Rectal smooth muscle tissue (tissue), 1 donor: Measurements from ENCODE around the gene BRD7.

Source experiments
- H3K27ac ChIP-seq: one replicate; pipeline ENCODE4 v1.7.0; 2013; ENCODE audit warnings: low read depth, low read length, inconsistent platforms
- H3K27me3 ChIP-seq: one replicate; pipeline ENCODE4 v1.7.0; 2013; ENCODE audit warnings: low read length; ENCODE audit not compliant: control insufficient read depth, insufficient read depth
- H3K36me3 ChIP-seq: one replicate; pipeline ENCODE4 v1.7.0; 2013; ENCODE audit warnings: low read length; ENCODE audit not compliant: control insufficient read depth, insufficient read depth
- H3K4me1 ChIP-seq: one replicate; pipeline ENCODE4 v1.7.0; 2013; ENCODE audit warnings: low read length; ENCODE audit not compliant: control insufficient read depth, insufficient read depth
- H3K4me3 ChIP-seq: one replicate; pipeline ENCODE4 v1.7.0; 2013; ENCODE audit warnings: low read length
- H3K9ac ChIP-seq: one replicate; pipeline ENCODE4 v1.7.0; 2013; ENCODE audit warnings: low read length

The BRD7 gene

GRCh38 chr16:50301626-50302471, 66.9 kb downstream of the BRD7 start:
- no peak overlapping the region for H3K4me3 ChIP-seq
- peaks cover 4% of the 10 kb centered on the region for H3K36me3 ChIP-seq
- no peak overlapping the region for H3K9ac ChIP-seq
- H3K27me3 ChIP-seq: no peaks in the 10 kb centered on the region
- no peak overlapping the region for H3K27ac ChIP-seq
- no peaks in the 10 kb centered on the region for H3K4me1 ChIP-seq

DNA sequence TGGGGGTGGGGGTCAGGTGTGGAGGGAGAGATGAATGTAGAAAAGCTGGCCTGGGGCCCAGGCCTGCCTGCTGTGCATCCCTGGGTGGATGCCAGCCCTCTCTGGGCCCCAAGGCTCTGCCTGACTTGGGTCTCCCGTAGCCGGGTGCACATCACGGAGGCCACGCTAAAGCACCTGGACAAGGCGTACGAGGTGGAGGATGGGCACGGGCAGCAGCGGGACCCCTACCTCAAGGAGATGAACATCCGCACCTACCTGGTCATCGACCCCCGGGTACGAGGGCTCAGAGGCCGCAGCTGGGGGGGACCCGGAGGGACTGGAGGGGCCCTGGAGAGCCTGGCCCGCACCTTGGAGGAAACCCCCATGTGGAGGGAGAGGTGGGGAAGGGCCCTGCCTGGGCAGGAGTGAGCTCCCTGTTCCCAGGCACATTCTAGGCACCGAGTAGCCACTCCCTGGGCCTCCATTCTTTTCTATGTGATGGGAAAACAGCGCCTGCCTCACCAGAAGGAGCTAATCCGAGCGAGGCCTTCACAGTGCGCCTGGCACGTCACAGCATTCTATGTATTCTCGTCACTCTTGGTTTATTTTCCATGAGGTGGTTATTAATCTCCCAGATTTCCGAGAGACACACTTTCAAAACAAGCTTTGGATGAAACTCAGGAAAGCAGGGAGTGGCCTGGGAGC, 67.7 kb downstream of the BRD7 start:
- H3K27ac ChIP-seq: no peak overlapping the region

GRCh38 chr16:50299508-50300105, 69.2 kb downstream of the BRD7 start:
- Histone ChIP-seq H3K36me3 (peaks cover under 1% of the 10 kb centered on the region), H3K9ac (no peak overlapping the region), H3K27ac (no peak overlapping the region), H3K4me3 (no peak overlapping the region), H3K27me3 (no peaks in the 10 kb centered on the region), H3K4me1 (no peaks in the 10 kb centered on the region)

More for the DNA sequence above, 67.7 kb downstream of the BRD7 start:
- H3K27me3 ChIP-seq: no peaks in the 10 kb centered on the region
- no peak overlapping the region for H3K9ac ChIP-seq
- no peak overlapping the region for H3K4me3 ChIP-seq
- no peaks in the 10 kb centered on the region for H3K4me1 ChIP-seq
- H3K36me3 ChIP-seq: peaks cover 4% of the 10 kb centered on the region

DNA sequence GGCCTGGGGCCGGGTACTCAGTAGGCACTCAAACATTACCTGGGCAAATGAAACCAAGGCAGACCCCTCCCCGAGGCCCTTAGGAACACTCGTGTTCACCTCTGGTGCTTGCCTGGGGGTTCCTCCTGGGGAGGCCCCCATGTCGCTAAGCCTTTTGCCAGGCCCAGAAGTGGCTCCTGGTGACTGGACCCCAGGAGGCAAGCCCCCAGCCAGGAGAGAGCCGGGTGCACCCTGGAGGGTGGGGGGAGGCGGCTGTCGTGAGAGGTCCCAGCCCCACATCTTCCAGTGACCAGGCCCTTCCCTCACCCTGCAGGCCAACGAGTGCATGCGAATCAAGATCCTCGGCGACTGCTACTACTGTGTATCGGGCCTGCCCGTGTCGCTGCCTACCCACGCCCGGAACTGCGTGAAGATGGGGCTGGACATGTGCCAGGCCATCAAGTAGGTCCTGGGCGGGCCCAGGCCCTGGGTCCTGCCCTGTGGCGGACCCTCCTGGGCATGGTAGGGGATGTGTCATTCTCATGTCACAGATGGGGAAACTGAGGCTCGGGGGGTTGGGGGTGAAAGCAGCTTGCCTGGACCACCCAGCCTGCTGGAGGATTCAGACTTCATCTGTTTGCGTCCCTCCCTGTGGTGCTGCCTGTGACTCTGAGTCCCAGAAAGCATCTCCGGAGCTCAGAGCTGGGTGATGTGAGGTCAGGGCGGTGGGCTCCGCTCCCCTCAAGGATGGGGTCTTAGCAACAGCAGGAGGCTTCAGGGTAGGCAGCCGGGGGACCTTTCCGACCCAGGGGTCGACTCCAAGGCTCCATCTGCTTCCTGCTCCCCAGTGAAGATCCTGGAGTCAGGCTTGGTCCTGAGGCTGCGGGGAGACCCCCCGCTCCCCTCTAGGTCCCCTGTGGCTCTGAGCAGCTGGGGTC, 69.9 kb downstream of the BRD7 start:
- no peaks in the 10 kb centered on the region for H3K27me3 ChIP-seq
- no peaks in the 10 kb centered on the region for H3K36me3 ChIP-seq

GRCh38 chr16:50298075-50298460, 70.7 kb downstream of the BRD7 start:
- Histone ChIP-seq H3K4me1 (no peaks in the 10 kb centered on the region), H3K36me3 (no peaks in the 10 kb centered on the region), H3K9ac (no peak overlapping the region), H3K27ac (no peak overlapping the region), H3K4me3 (no peak overlapping the region), H3K27me3 (no peaks in the 10 kb centered on the region)

More for the DNA sequence above, 69.9 kb downstream of the BRD7 start:
- Histone ChIP-seq H3K4me1 (no peaks in the 10 kb centered on the region), H3K9ac (no peak overlapping the region), H3K4me3 (no peak overlapping the region), H3K27ac (no peak overlapping the region)

- H3K4me3 ChIP-seq: no peak overlapping the region
- no peak overlapping the region for H3K9ac ChIP-seq
- no peaks in the 10 kb centered on the region for H3K36me3 ChIP-seq
- no peaks in the 10 kb centered on the region for H3K4me1 ChIP-seq
- no peaks in the 10 kb centered on the region for H3K27me3 ChIP-seq
- no peak overlapping the region for H3K27ac ChIP-seq
Measured at GRCh38 chr16:50297301-50298074, 71.3 kb downstream of the BRD7 start.

DNA sequence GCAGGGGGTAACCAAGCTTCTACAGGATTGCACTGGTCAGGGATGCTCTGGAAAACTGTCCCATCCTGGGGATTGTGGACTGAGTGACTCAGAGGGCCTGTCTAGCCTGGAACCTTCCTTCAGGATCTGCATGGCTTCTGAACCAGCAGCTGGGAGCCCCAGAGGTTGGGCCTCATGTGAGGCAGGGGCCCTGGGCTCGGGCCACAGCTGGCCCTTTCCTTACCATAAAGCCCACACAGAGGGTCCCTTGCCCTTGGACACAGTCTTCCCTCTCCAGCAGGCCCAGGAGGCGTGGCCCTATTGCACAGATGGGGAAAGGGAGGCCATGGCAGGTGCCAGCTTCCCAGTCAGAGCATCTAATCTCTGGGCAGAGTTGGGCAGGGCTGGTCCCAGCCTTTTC, 72.0 kb downstream of the BRD7 start:
- H3K27ac ChIP-seq: no peak overlapping the region
- H3K27me3 ChIP-seq: no peaks in the 10 kb centered on the region
- H3K4me3 ChIP-seq: no peak overlapping the region
- no peak overlapping the region for H3K9ac ChIP-seq
- no peaks in the 10 kb centered on the region for H3K4me1 ChIP-seq
- no peaks in the 10 kb centered on the region for H3K36me3 ChIP-seq

DNA sequence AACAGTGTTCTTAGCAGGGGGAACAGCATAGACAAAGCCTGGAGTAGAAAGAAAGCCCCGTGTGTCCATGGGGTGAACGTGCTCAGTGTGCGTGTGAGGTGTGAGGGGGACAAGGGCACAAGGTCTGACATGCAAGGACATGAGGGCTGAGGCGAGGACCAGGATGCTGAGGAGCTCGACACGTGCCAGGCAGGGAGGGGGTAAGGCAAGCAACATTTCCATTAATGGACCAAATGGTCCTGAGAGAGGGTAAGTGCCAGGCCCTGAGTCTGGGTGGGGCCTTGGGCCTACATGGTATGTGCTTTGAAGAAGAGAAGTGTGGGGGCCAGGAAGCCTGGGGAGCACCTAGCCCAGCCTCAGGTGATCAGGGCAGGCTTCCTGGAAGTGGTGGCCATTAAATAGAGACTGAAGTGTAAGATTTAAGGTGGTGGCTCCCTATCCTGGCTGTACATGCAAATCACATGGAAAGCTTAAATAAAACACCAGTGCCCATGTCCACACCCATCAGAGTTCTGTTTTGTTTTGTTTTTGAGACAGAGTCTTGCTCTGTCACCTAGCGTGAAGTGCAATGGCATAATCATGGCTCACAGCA, 73.2 kb downstream of the BRD7 start:
- no peak overlapping the region for H3K4me3 ChIP-seq
- H3K27ac ChIP-seq: no peak overlapping the region
- no peak overlapping the region for H3K9ac ChIP-seq
- H3K27me3 ChIP-seq: no peaks in the 10 kb centered on the region
- H3K4me1 ChIP-seq: no peaks in the 10 kb centered on the region
- no peaks in the 10 kb centered on the region for H3K36me3 ChIP-seq

DNA sequence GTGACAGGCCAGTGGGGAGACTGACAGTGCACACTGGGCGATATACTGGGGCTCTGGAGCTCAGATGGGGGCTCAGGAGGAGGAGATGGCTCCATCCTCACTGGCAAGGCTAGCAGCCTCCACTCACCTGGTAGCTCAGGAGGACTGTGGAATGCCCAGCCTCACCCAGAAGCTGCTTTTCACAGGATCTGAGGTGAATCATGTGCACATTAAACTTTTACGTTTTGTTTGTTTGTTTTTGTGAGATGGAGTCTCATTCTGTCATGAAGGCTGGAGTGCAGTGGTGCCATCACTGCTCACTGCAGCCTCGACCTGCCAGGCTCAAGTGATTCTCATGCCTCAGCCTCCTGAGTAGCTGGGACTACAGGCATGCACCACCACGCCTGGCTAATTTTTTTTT, 73.8 kb downstream of the BRD7 start:
- Histone ChIP-seq H3K4me1 (no peaks in the 10 kb centered on the region), H3K9ac (no peak overlapping the region), H3K27me3 (no peaks in the 10 kb centered on the region), H3K36me3 (no peaks in the 10 kb centered on the region), H3K4me3 (no peak overlapping the region), H3K27ac (no peak overlapping the region)

DNA sequence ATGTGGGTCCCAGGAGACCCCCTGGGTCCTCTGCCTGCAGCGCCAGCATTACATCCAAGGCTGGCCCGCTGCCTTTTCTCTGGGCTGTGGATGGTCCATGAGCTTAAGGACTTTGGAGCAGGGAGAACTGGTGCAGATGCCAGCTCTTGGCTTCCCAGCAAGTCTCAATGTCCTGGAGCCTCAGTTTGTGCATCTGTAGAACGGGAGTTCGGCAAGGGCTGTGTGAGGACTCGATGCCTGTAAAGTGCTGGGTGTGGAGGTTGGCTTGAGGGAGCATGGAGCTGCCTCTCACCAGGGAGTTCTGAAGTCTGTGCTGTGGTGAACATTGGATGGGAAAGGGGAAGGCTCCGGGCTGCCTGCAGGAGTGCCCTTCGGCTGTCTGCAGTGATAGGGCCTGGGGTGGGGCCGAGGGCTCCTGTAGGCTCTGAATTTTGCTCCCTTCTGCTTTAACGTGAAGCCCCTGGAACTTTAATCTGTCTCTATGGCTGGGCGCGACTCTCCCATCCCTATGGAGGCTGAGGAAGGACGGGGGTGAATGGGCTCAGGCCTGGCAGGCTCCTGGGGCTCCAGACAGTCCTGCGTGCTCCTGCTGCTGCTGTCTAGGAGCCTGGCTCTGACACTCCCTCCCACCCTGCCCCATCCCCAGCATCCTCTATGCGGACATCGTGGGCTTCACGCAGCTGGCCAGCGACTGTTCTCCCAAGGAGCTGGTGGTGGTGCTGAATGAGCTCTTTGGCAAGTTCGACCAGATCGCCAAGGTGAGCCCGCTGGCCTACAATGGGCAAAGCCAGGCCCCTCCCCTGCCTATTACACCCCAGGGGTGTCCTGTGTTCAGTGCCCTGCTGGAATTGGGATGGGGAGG, 74.6 kb downstream of the BRD7 start:
- Histone ChIP-seq H3K36me3 (no peaks in the 10 kb centered on the region), H3K9ac (no peak overlapping the region)

More for the DNA sequence above, 74.6 kb downstream of the BRD7 start:
- H3K27me3 ChIP-seq: no peaks in the 10 kb centered on the region
- no peaks in the 10 kb centered on the region for H3K4me1 ChIP-seq
- no peak overlapping the region for H3K4me3 ChIP-seq
- H3K27ac ChIP-seq: no peak overlapping the region
